GM12892 (cell line): ENCODE results near the gene GRHL1.

Experiments used
- DNase-seq: peaks from one replicate; pipeline ENCODE4 v3.0.0; 2011; ENCODE audit not compliant: insufficient read length
- FAIRE-seq: peaks from 2 replicates; lab custom pipeline; 2011; peaks lifted over from hg19 to GRCh38; lab: Jason Lieb, UNC
- POLR2A ChIP-seq: IDR thresholded peaks from 2 replicates; pipeline ENCODE4 v1.6.1; 2011; ENCODE audit warnings: low read depth, low read length, control low read depth
- POLR2AphosphoS5 ChIP-seq: IDR thresholded peaks from 2 replicates; pipeline ENCODE4 v1.6.1; 2011; ENCODE audit warnings: low read depth, low read length, control low read depth
- TAF1 ChIP-seq: IDR thresholded peaks from 2 replicates; pipeline ENCODE4 v1.6.1; 2011; ENCODE audit warnings: low read depth, mild to moderate bottlenecking, control low read depth, low read length, borderline replicate concordance

GRHL1 gene

GRCh38 chr2:9979977-9980376 is 28.5 kb downstream of the GRHL1 start:
- DNase-seq: no peak
- TF ChIP-seq POLR2A: no peak
- TF ChIP-seq TAF1: no peak
- TF ChIP-seq POLR2AphosphoS5: no peak
- FAIRE-seq: no peak

DNA sequence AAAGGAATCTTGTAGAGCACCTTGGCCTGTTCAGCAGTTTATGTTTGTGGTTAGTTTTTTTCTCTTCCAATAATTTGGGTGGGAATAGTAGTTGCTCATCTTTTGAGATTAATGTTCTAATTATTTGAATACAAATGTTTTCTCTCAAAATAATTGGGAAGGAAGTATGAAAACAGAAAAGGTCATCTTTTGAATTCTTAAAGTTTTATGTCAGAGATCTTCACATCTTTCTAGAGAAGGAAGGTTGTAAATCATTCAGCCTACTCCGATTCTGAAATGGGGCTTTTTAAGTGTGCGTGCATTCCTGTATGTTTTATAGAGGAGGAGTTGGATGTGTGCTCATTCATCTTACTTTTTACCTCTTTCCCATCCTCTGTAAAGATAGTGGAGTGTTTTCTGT is 29.0 kb downstream of the GRHL1 start:
- DNase-seq (no peak), FAIRE-seq (no peak)
- TF ChIP-seq POLR2AphosphoS5 (no peak), TAF1 (no peak), POLR2A (no peak)

- TF ChIP-seq TAF1 (no peak), POLR2AphosphoS5 (no peak), POLR2A (no peak)
- FAIRE-seq (no peak), DNase-seq (no peak)
Measured at GRCh38 chr2:9981655-9982054, 30.2 kb downstream of the GRHL1 start.

DNA sequence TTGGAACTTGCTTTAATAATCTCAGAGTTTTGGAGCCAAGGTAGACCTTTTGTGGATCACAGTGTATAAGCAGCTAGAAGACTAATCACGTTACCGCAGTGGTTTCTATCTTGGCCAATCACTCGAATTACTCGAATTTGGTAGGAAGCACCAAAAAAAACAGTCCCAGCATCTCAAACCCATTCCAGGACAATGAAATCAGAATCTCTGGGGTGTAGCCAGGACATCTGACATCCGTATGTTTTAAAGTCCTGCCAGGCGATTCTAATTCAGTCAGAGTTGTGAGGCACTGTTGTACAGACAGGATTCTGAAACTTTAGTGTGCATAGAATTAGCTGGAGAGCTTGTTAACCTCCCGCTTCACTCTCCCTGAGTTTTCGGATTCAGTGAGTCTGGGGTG is 30.8 kb downstream of the GRHL1 start:
- TF ChIP-seq POLR2AphosphoS5: no peak
- no peak for TF ChIP-seq TAF1
- TF ChIP-seq POLR2A: no peak

DNA sequence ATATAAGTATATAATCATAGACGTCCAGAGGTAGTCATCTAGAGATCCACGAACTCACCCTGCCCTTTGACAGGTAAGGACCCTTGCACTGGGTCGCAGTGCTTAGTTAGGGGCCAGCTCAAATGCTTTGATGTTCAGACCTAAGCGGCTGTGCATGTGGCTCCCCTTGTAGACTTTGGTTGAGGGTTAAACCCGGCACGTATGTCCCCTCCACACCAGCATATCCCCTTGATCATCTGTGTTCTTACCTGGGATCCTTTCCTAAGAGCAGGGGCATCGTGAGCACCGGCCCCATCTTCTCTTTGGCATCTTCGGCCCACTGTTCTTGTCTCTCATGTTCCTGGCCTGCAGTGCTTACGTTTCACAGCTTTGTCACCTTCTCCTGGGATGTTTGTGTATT is 31.4 kb downstream of the GRHL1 start:
- TF ChIP-seq TAF1 (no peak), POLR2AphosphoS5 (no peak), POLR2A (no peak)
- FAIRE-seq: no peak
- DNase-seq: no peak

More for the DNA sequence above, 30.8 kb downstream of the GRHL1 start:
- no peak for DNase-seq
- no peak for FAIRE-seq

DNA sequence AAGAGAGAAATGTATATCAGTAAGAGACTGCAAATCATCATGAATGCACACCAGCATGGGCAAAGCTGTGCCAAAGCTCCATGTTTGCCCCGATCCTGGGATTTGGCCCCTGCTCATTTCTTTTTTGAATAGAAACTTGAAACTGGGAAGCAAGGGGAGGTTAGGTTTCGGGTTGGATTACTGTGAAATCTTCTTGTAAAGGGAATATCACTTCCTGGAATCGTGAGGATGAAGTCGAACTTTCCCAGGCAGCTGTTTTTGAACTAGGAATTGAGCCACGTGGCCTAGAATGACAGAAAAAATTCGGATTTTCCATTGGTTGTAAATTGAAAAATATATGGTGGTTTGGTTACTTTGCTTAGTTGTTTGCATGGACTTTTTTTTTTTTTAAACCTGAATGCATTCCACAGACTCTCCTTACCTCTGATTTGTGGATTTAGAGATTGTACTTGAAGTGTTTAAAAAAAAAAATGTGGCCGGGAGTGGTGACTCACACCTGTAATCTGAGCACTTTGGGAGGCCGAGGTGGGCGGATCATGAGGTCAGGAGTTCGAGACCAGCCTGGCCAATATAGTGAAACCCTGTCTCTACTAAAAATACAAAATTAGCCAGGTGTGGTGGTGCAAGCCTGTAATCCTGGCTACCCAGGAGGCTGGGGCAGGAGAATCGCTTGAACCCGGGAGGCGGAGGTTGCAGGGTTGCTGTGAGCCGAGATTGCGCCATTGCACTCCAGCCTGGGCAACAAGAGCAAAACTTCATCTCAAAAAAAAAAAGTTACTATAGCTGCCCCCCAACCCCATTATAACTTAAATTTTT is 32.1 kb downstream of the GRHL1 start:
- FAIRE-seq: no peak
- no peak for TF ChIP-seq TAF1
- TF ChIP-seq POLR2AphosphoS5: no peak
- TF ChIP-seq POLR2A: no peak
- no peak for DNase-seq

GRCh38 chr2:9984217-9984739 is 32.8 kb downstream of the GRHL1 start:
- peak; percentile 34 for DNase-seq
- TF ChIP-seq TAF1 (no peak), POLR2AphosphoS5 (no peak), POLR2A (no peak)
- peak; percentile 71 for FAIRE-seq

DNA sequence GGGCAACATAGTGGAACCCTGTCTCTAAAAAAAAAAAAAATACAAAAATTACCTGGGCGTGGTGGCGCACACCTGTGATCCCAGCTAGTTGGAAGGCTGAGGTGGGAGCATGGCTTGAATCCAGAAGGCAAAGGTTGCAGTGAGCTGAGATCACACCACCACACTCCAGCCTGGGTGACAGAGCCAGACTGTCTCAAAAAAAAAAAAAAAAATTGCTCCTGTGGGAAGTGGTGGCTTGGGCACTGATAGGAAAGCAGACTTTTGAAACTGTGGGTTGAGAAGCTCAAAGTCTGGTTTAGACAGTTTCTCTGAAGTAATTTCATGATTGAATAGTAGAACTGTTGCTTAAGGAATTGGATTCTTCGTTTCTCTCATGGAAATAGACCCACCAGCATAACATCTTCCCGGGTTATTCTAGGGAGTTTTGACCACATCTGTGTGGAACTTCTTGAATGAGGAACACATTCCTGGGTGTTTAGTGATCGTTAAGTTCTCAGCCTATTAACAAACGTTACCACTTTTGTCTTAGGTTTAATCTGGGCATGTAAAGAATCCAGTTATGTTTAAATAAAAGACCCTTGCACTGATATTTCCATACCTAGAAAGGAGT is 33.5 kb downstream of the GRHL1 start:
- no peak for DNase-seq
- TF ChIP-seq POLR2A: no peak
- TF ChIP-seq TAF1: no peak
- no peak for TF ChIP-seq POLR2AphosphoS5
- FAIRE-seq: no peak

DNA sequence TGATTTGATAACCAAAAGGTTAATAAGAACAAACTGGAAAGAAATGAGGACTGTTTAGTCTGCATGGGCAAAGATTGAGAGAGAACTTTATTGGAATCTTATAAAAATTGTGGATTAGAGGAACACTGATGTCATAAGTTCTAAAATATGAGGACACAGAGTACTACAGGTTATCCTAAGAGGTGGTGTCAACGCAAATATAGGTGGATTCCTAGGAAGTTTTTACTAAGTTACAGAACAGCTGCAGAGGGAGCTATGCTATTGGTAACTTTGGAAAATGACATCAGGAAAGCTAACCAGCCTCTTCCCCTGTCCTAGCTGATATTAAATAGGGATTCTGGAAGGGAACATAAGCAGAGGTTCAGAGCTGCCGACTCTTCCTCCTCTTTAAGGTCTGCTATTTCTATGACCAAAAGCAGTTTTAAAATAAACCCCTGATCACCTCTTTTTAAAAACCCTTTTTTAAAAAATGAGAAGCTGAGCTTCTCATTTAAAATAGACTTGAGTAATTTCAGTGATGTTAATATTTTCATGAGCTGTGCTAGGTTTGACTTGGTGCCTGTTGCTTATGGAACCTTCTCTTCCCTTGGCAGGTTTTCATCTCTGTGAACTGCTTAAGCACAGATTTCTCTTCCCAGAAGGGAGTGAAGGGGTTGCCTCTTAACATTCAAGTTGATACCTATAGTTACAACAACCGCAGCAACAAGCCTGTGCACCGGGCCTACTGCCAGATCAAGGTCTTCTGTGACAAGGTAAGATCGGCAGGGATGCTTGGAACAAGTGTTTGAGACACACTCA is 34.2 kb downstream of the GRHL1 start:
- no peak for DNase-seq
- TF ChIP-seq POLR2A (no peak), TAF1 (no peak)
- no peak for FAIRE-seq

DNA sequence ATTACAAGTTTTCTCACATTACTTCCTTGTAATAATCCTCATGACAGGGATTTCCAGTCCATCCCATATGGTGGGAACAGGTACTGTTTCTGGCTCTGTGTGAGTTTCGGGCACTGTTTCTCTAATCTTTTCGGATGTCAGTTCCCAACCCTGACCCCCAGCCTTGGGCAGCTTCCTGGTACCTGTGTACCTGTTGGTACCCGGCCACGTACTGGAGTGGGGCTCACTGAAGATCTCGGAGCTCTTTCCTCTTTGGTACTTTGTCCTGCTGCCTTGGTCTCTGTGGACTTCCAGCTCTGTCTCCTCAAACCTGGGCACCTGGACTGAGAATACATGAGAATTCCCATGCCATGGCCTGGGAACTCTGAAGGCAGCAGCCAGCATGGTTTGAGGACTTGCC is 36.8 kb downstream of the GRHL1 start:
- FAIRE-seq: no peak
- DNase-seq: no peak
- TF ChIP-seq POLR2A (no peak), TAF1 (no peak), POLR2AphosphoS5 (no peak)

DNA sequence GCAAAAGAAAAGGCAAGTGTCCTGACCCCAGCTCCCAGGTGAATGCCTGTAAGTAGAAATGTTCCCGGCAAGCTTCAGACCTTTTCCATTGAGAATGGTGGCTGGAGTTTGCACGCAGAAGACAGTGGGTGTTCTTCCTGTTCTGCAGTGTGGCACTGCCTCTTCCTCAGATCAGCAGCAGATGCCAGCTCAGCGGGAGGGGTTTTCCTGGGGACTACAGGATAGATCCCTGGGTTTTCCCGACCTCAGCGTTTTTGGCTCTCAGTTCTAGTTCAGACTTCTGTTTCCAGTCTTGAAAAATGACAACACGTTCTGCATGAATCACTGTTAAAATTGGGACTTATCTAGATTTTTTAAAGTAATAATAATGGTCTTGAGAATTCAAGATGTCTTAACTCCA is 39.2 kb downstream of the GRHL1 start:
- no peak for FAIRE-seq
- DNase-seq: no peak
- no peak for TF ChIP-seq POLR2A
- no peak for TF ChIP-seq POLR2AphosphoS5
- no peak for TF ChIP-seq TAF1
